SK-N-SH treated with all-trans-retinoic acid at 6 μM for 48 hours (cell line): ENCODE data around the gene MEP1B.

ENCODE experiments used
- ATAC-seq: fragments of 200-7000 bp; cut with Tn5 transposase; 3 replicates; pipeline ENCODE4 v1.9.1; 2020; ENCODE audit warnings: mild to moderate bottlenecking, moderate library complexity
- ARNTL ChIP-seq: fragments of 450-650 bp; formaldehyde crosslinking; IDR thresholded peaks from 2 replicates; pipeline ENCODE4 v1.5.0; 2020; ENCODE audit warnings: low read depth, mild to moderate bottlenecking, moderate library complexity, borderline replicate concordance
- BACH2 ChIP-seq: fragments of 250-450 bp; sonication (Bioruptor Pico); IDR thresholded peaks from 2 replicates; pipeline ENCODE4 v1.9.0; 2021; ENCODE audit warnings: mild to moderate bottlenecking, borderline replicate concordance
- CREB5 ChIP-seq: fragments of 250-450 bp; sonication (Bioruptor Pico); IDR thresholded peaks from 2 replicates; pipeline ENCODE4 v1.5.1; 2020; ENCODE audit warnings: low read depth, mild to moderate bottlenecking, moderate library complexity
- CSDC2 ChIP-seq: fragments of 250-450 bp; sonication (Bioruptor Pico); IDR thresholded peaks from 2 replicates; pipeline ENCODE4 v1.5.0; 2020; ENCODE audit warnings: mild to moderate bottlenecking, moderate library complexity
- ESRRG ChIP-seq: fragments of 250-450 bp; sonication (Bioruptor Pico); IDR thresholded peaks from 2 replicates; pipeline ENCODE4 v1.6.1; 2021; ENCODE audit warnings: mild to moderate bottlenecking
- GLIS3 ChIP-seq: fragments of 250-450 bp; sonication (Bioruptor Pico); IDR thresholded peaks from 2 replicates; pipeline ENCODE4 v1.5.0; 2020; ENCODE audit warnings: mild to moderate bottlenecking, moderate library complexity
- ISL1 ChIP-seq: fragments of 250-450 bp; sonication (Bioruptor Pico); IDR thresholded peaks from 2 replicates; pipeline ENCODE4 v2.1.2; 2022; ENCODE audit warnings: mild to moderate bottlenecking, moderate library complexity
- OSR1 ChIP-seq: fragments of 250-450 bp; sonication (Bioruptor Pico); IDR thresholded peaks from 2 replicates; pipeline ENCODE4 v1.8.0; 2022; ENCODE audit warnings: moderate library complexity, mild to moderate bottlenecking, inconsistent platforms
- PPARA ChIP-seq: fragments of 250-450 bp; sonication (Bioruptor Pico); IDR thresholded peaks from 2 replicates; pipeline ENCODE4 v1.5.0; 2020; ENCODE audit warnings: mild to moderate bottlenecking, borderline replicate concordance
- RARB ChIP-seq: fragments of 250-450 bp; sonication (Bioruptor Pico); IDR thresholded peaks from 2 replicates; pipeline ENCODE4 v1.8.0; 2021; ENCODE audit warnings: mild to moderate bottlenecking, moderate library complexity
- SNAI2 ChIP-seq: fragments of 250-450 bp; sonication (Bioruptor Pico); IDR thresholded peaks from 2 replicates; pipeline ENCODE4 v1.5.0; 2020; ENCODE audit warnings: mild to moderate bottlenecking, moderate library complexity
- TCF4 ChIP-seq: fragments of 250-450 bp; sonication (Bioruptor Pico); IDR thresholded peaks from 2 replicates; pipeline ENCODE4 v1.8.0; 2021; ENCODE audit warnings: mild to moderate bottlenecking, moderate library complexity, borderline replicate concordance
- TOX ChIP-seq: fragments of 250-450 bp; sonication (Bioruptor Pico); IDR thresholded peaks from 2 replicates; pipeline ENCODE4 v1.8.0; 2021; ENCODE audit warnings: mild to moderate bottlenecking, moderate library complexity, borderline replicate concordance
- TSHZ2 ChIP-seq: fragments of 250-450 bp; sonication (Bioruptor Pico); IDR thresholded peaks from 2 replicates; pipeline ENCODE4 v1.5.0; 2020; ENCODE audit warnings: mild to moderate bottlenecking, moderate library complexity
- ZC3H10 ChIP-seq: fragments of 250-450 bp; sonication (Bioruptor Pico); IDR thresholded peaks from 2 replicates; pipeline ENCODE4 v1.5.1; 2021; ENCODE audit warnings: mild to moderate bottlenecking, moderate library complexity
- ZFP3 ChIP-seq: fragments of 250-450 bp; sonication (Bioruptor Pico); IDR thresholded peaks from 2 replicates; pipeline ENCODE4 v1.5.0; 2020; ENCODE audit warnings: mild to moderate bottlenecking, moderate library complexity
- ZFP30 ChIP-seq: fragments of 450-650 bp; formaldehyde crosslinking; IDR thresholded peaks from 2 replicates; pipeline ENCODE4 v1.5.0; 2022; ENCODE audit warnings: mild to moderate bottlenecking, moderate library complexity
- ZNF565 ChIP-seq: fragments of 450-650 bp; formaldehyde crosslinking; conservative IDR thresholded peaks from 2 replicates; pipeline ENCODE4 v1.5.0; 2020; ENCODE audit warnings: low read depth, mild to moderate bottlenecking, moderate library complexity
- ZNF8 ChIP-seq: fragments of 450-650 bp; formaldehyde crosslinking; IDR thresholded peaks from 2 replicates; pipeline ENCODE4 v1.5.0; 2020; ENCODE audit warnings: mild to moderate bottlenecking, moderate library complexity
- TF ChIP-seq, protein P1 (sequence below): fragments of 250-450 bp; sonication (Bioruptor Pico); IDR thresholded peaks from 2 replicates; pipeline ENCODE4 v1.8.0; 2021; ENCODE audit warnings: low read depth, mild to moderate bottlenecking, moderate library complexity, borderline replicate concordance
- TF ChIP-seq, protein P2 (sequence below): fragments of 250-450 bp; sonication (Bioruptor Pico); IDR thresholded peaks from 2 replicates; pipeline ENCODE4 v1.8.0; 2020; ENCODE audit warnings: mild to moderate bottlenecking, moderate library complexity, borderline replicate concordance

The MEP1B gene

GRCh38 chr18:32200766-32201165 lies 10.9 kb downstream of the MEP1B start:
- TF ChIP-seq CSDC2 (CRISPR knock-in tag) (no peak), ZC3H10 (CRISPR knock-in tag) (no peak), GLIS3 (CRISPR knock-in tag) (no peak), OSR1 (CRISPR knock-in tag) (no peak), ISL1 (no peak), PPARA (CRISPR knock-in tag) (no peak), ZNF8 (CRISPR knock-in tag) (no peak), ZFP3 (CRISPR knock-in tag) (no peak)
- no peak for ATAC-seq

GRCh38 chr18:32201948-32202672 lies 12.3 kb downstream of the MEP1B start:
- TF ChIP-seq TOX (CRISPR knock-in tag), result no peak
- no peak for TF ChIP-seq PPARA (CRISPR knock-in tag)
- no peak for TF ChIP-seq ZNF8 (CRISPR knock-in tag)
- no peak for TF ChIP-seq ZC3H10 (CRISPR knock-in tag)
- TF ChIP-seq, protein P1, sequence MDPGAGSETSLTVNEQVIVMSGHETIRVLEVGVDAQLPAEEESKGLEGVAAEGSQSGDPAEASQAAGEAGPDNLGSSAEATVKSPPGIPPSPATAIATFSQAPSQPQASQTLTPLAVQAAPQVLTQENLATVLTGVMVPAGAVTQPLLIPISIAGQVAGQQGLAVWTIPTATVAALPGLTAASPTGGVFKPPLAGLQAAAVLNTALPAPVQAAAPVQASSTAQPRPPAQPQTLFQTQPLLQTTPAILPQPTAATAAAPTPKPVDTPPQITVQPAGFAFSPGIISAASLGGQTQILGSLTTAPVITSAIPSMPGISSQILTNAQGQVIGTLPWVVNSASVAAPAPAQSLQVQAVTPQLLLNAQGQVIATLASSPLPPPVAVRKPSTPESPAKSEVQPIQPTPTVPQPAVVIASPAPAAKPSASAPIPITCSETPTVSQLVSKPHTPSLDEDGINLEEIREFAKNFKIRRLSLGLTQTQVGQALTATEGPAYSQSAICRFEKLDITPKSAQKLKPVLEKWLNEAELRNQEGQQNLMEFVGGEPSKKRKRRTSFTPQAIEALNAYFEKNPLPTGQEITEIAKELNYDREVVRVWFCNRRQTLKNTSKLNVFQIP (CRISPR knock-in tag), result no peak
- no peak for TF ChIP-seq TSHZ2 (CRISPR knock-in tag)
- no peak for TF ChIP-seq OSR1 (CRISPR knock-in tag)
- TF ChIP-seq CREB5 (CRISPR knock-in tag), result no peak
- TF ChIP-seq CSDC2 (CRISPR knock-in tag), result no peak
- no peak for TF ChIP-seq ARNTL (CRISPR knock-in tag)
- no peak for TF ChIP-seq TCF4 (CRISPR knock-in tag)
- TF ChIP-seq, protein P2, sequence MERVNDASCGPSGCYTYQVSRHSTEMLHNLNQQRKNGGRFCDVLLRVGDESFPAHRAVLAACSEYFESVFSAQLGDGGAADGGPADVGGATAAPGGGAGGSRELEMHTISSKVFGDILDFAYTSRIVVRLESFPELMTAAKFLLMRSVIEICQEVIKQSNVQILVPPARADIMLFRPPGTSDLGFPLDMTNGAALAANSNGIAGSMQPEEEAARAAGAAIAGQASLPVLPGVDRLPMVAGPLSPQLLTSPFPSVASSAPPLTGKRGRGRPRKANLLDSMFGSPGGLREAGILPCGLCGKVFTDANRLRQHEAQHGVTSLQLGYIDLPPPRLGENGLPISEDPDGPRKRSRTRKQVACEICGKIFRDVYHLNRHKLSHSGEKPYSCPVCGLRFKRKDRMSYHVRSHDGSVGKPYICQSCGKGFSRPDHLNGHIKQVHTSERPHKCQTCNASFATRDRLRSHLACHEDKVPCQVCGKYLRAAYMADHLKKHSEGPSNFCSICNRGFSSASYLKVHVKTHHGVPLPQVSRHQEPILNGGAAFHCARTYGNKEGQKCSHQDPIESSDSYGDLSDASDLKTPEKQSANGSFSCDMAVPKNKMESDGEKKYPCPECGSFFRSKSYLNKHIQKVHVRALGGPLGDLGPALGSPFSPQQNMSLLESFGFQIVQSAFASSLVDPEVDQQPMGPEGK, result no peak
- no peak for TF ChIP-seq ESRRG (CRISPR knock-in tag)
- TF ChIP-seq ZFP30 (CRISPR knock-in tag), result no peak
- TF ChIP-seq ZNF565 (CRISPR knock-in tag), result no peak
- no peak for TF ChIP-seq ISL1
- TF ChIP-seq BACH2 (CRISPR knock-in tag), result no peak

GRCh38 chr18:32208023-32208422 lies 18.2 kb downstream of the MEP1B start:
- TF ChIP-seq RARB (CRISPR knock-in tag), result no peak
- no peak for TF ChIP-seq PPARA (CRISPR knock-in tag)
- TF ChIP-seq SNAI2, result no peak
- no peak for TF ChIP-seq ISL1
- TF ChIP-seq, all 23 proteins: peak for 0
- no peak for ATAC-seq

More at GRCh38 chr18:32201948-32202672, 12.3 kb downstream of the MEP1B start:
- ATAC-seq, result no peak

GRCh38 chr18:32208577-32208976 lies 18.7 kb downstream of the MEP1B start:
- TF ChIP-seq ZNF565 (CRISPR knock-in tag) (no peak), TOX (CRISPR knock-in tag) (no peak), SNAI2 (no peak)
- ATAC-seq, result no peak
